ENCODE measurements around the gene LAMB1.

The LAMB1 gene

DNA sequence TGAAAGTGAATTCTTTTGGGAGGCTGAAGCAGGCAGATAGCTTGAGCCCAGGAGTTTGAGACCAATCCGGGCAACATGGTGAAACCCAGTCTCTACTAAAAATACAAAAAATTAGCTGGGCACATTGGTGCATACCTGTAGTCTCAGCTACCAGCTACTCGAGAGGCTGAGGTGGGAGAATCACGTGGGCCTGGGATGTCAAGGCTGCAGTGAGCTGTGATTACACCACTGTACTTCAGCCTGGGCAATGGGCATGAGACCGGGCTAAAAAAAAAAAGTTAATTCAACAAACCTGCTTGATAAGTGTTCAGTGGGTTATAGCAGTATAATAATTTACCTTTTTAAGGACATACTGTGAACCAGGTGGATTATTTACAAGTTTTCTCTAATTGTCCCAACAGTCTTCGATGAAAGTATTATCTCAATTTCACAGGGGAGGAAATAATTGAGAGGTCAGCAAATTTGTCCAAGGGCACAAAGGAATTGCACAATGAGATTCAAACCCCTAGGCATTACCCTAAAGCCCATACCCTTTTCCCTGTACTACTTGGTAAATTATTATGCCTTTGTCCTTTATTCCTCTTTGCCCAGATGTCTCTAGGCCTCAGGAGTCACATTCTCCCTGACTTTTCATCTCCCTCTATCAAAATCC, 125.1 kb downstream of the LAMB1 start:
- no peak overlapping the region for H3K4me3 ChIP-seq (ENCODE audit: severe bottlenecking)
- no peak for DNase-seq (ENCODE audit: low spot score)
- H3K4me1 ChIP-seq (ENCODE audit: insufficient read depth, poor library complexity, severe bottlenecking) = no peaks in the 10 kb centered on the region
- no peaks in the 10 kb centered on the region for H3K9me3 ChIP-seq (ENCODE audit: severe bottlenecking)
- H3K27me3 ChIP-seq (ENCODE audit: insufficient read depth, poor library complexity, severe bottlenecking) = no peaks in the 10 kb centered on the region
- no peak overlapping the region for H3K27ac ChIP-seq (ENCODE audit: poor library complexity, severe bottlenecking)
- no peaks in the 10 kb centered on the region for H3K36me3 ChIP-seq (ENCODE audit: low read depth)
- TF ChIP-seq, protein P1, sequence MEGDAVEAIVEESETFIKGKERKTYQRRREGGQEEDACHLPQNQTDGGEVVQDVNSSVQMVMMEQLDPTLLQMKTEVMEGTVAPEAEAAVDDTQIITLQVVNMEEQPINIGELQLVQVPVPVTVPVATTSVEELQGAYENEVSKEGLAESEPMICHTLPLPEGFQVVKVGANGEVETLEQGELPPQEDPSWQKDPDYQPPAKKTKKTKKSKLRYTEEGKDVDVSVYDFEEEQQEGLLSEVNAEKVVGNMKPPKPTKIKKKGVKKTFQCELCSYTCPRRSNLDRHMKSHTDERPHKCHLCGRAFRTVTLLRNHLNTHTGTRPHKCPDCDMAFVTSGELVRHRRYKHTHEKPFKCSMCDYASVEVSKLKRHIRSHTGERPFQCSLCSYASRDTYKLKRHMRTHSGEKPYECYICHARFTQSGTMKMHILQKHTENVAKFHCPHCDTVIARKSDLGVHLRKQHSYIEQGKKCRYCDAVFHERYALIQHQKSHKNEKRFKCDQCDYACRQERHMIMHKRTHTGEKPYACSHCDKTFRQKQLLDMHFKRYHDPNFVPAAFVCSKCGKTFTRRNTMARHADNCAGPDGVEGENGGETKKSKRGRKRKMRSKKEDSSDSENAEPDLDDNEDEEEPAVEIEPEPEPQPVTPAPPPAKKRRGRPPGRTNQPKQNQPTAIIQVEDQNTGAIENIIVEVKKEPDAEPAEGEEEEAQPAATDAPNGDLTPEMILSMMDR (IDR thresholded peaks at IDR 0.05; ENCODE audit: poor library complexity, severe bottlenecking) = no peak
- no peak for ATAC-seq (ENCODE audit: low read depth)

DNA sequence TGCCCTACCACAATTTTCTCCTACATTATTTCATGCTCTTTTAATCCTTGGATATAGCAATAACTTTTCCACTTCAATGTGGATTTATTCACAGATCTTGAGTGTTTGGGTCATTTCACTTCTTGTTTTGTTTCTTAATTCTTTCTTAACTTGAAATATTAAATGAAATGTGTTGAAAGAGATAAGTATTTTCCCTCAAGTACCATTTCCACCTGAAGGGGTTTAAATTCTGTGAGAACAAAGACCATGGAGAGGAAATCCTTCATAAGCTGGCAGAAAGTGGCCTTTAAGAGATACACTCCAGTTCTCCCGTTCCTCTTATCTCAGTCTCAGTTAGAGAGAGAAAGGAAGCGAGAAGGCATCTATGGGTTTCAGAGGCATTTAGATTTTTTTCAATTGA, 126.0 kb downstream of the LAMB1 start:
- no peak overlapping the region for H3K4me3 ChIP-seq (ENCODE audit: severe bottlenecking)
- DNase-seq (ENCODE audit: low spot score) = no peak
- TF ChIP-seq, protein P1 (IDR thresholded peaks at IDR 0.05; ENCODE audit: poor library complexity, severe bottlenecking) = no peak
- no peaks in the 10 kb centered on the region for H3K27me3 ChIP-seq (ENCODE audit: insufficient read depth, poor library complexity, severe bottlenecking)
- ATAC-seq (ENCODE audit: low read depth) = no peak
- H3K36me3 ChIP-seq (ENCODE audit: low read depth) = no peaks in the 10 kb centered on the region
- no peaks in the 10 kb centered on the region for H3K9me3 ChIP-seq (ENCODE audit: severe bottlenecking)
- H3K27ac ChIP-seq (ENCODE audit: poor library complexity, severe bottlenecking) = no peak overlapping the region
- H3K4me1 ChIP-seq (ENCODE audit: insufficient read depth, poor library complexity, severe bottlenecking) = no peaks in the 10 kb centered on the region

DNA sequence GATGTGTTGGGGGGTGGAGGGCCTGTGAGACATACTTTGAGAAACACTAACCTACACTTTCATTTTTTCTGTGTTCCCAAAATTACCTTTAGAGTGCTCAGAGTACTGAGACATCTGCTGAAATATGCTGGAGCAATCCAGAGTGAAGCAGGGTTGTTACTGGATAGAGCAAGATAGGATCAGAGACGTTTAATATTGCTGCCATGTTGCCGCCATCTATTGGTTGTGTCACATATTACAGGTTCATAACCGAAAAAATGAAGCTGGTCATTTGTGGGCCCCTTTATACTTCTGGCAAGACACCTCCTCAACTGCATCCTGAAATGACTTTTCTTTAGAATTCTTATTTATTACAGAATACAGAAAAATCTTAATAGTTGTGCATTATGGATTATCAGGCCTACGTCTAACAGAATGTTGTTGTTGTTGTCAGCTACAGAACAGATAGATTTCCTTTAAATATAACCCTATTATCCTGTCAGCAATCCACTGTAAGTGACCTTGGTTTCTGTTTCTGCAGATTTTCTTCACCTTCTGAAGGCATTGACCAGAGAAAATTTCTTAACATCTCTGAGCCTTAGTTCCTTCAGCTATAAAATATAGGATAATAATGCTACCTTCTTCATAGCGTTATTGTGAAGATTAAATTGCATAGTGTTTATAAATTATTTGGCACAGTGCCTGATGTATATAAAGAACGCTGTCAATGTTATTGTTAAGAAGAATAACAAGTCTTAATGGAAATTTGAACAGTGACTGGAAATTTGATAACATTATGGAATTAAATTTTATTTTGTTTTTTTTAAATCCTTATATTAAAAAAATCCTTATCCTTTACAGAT, 128.1 kb downstream of the LAMB1 start:
- Histone ChIP-seq H3K9me3 (ENCODE audit: severe bottlenecking) (no peaks in the 10 kb centered on the region), H3K4me3 (ENCODE audit: severe bottlenecking) (no peak overlapping the region), H3K4me1 (ENCODE audit: insufficient read depth, poor library complexity, severe bottlenecking) (no peaks in the 10 kb centered on the region), H3K27me3 (ENCODE audit: insufficient read depth, poor library complexity, severe bottlenecking) (no peaks in the 10 kb centered on the region), H3K36me3 (ENCODE audit: low read depth) (no peaks in the 10 kb centered on the region), H3K27ac (ENCODE audit: poor library complexity, severe bottlenecking) (no peak overlapping the region)
- DNase-seq (ENCODE audit: low spot score) = no peak
- ATAC-seq (ENCODE audit: low read depth) = peak; percentile 81
- TF ChIP-seq, protein P1 (IDR thresholded peaks at IDR 0.05; ENCODE audit: poor library complexity, severe bottlenecking) = peak; percentile 88

DNA sequence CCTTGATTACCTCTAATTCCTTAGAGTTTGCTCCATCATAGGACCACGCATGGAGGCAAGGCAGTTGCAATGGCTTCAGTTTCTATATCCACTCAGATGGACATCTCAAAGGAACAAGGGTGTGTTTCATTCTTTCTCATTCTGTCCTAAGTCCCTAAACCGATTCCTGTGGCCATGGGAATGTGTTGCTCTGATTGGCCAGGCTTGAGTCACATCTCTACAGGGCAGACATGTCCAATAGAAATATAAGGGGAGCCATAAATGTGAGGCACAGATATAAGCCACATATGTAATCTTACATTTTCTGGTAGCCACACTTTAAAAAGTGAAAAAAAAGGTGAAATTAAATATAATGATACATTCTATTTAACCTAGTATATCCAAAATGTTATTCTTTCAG, 128.8 kb downstream of the LAMB1 start:
- Histone ChIP-seq H3K27ac (ENCODE audit: poor library complexity, severe bottlenecking) (no peak overlapping the region), H3K4me1 (ENCODE audit: insufficient read depth, poor library complexity, severe bottlenecking) (no peaks in the 10 kb centered on the region), H3K9me3 (ENCODE audit: severe bottlenecking) (no peaks in the 10 kb centered on the region), H3K4me3 (ENCODE audit: severe bottlenecking) (no peak overlapping the region), H3K27me3 (ENCODE audit: insufficient read depth, poor library complexity, severe bottlenecking) (no peaks in the 10 kb centered on the region), H3K36me3 (ENCODE audit: low read depth) (no peaks in the 10 kb centered on the region)
- TF ChIP-seq, protein P1 (IDR thresholded peaks at IDR 0.05; ENCODE audit: poor library complexity, severe bottlenecking) = no peak
- DNase-seq (ENCODE audit: low spot score) = no peak
- ATAC-seq (ENCODE audit: low read depth) = no peak

Data from RWPE2 (cell line).